Smooth muscle cell (in vitro differentiated cells): ENCODE data around the gene TET2. TPM values are rescaled to one million over a fixed set of nuclear protein-coding genes. Genes with fewer than 3 reads are reported as not detected.

Experiments
- DNase-seq: peaks from one replicate; lab custom pipeline; 2025; ENCODE audit not compliant: unreplicated experiment; lab: John Stamatoyannopoulos, UW
- H2AFZ ChIP-seq: fragments of 200-600 bp; sonication (generic); 2 replicates; pipeline ENCODE4 v1.6.0; 2016; ENCODE audit warnings: antibody characterized with exemption, low read depth, mild to moderate bottlenecking
- H3F3A ChIP-seq: fragments of 200-600 bp; sonication (generic); 2 replicates; pipeline ENCODE4 v1.6.0; 2017; ENCODE audit warnings: antibody characterized with exemption, low read depth
- H3K27ac ChIP-seq: fragments of 200-600 bp; sonication (generic); 2 replicates; pipeline ENCODE4 v1.5.1; 2016; ENCODE audit warnings: low read depth, mild to moderate bottlenecking
- H3K27me3 ChIP-seq: fragments of 200-600 bp; sonication (generic); 2 replicates; pipeline ENCODE4 v1.6.1; 2016; ENCODE audit warnings: low read depth, mild to moderate bottlenecking
- H3K36me3 ChIP-seq: fragments of 200-600 bp; sonication (generic); 2 replicates; pipeline ENCODE4 v1.5.1; 2016; ENCODE audit warnings: low read depth
- H3K4me1 ChIP-seq: fragments of 200-600 bp; sonication (generic); 2 replicates; pipeline ENCODE4 v1.5.1; 2016; ENCODE audit warnings: low read depth
- H3K4me2 ChIP-seq: fragments of 200-600 bp; sonication (generic); 2 replicates; pipeline ENCODE4 v1.6.0; 2016; ENCODE audit warnings: mild to moderate bottlenecking
- H3K4me3 ChIP-seq: fragments of 200-600 bp; sonication (generic); 2 replicates; pipeline ENCODE4 v1.5.1; 2016; ENCODE audit warnings: mild to moderate bottlenecking
- H3K79me2 ChIP-seq: fragments of 200-600 bp; sonication (generic); 2 replicates; pipeline ENCODE4 v1.6.0; 2016; ENCODE audit warnings: low read depth, mild to moderate bottlenecking
- H3K9ac ChIP-seq: fragments of 200-600 bp; sonication (generic); 2 replicates; pipeline ENCODE4 v1.6.0; 2016; ENCODE audit warnings: low read depth
- H3K9me3 ChIP-seq: fragments of 200-600 bp; sonication (generic); replicated peaks from 2 replicates; pipeline ENCODE4 v1.5.1; 2016; ENCODE audit warnings: low read depth
- H4K20me1 ChIP-seq: fragments of 200-600 bp; sonication (generic); 2 replicates; pipeline ENCODE4 v1.6.0; 2016; ENCODE audit warnings: low read depth
- WGBS: methylation state at CpG from one replicate; pipeline ENCODE4 v1.1.7; 2016; ENCODE audit warnings: low lambda C conversion rate; 5-methylcytosine and 5-hydroxymethylcytosine counted together
- polyA plus RNA-seq: library from polyadenylated mRNA; unstranded; fragments of >200 nt; fragmentation: Nextera tagmentation; extraction: Ambion mirVana; gene quantifications from 2 replicates; pipeline ENCODE4 v1.2.1, GENCODE V29; 2016
- total RNA-seq: library from RNA; depleted of rRNA; stranded (reverse); fragments of >200 nt; gene quantifications from 2 replicates; pipeline ENCODE4 v1.2.3, GENCODE V29; 2014
- TF ChIP-seq, protein P1 (sequence below): fragments of 200-600 bp; sonication (generic); IDR thresholded peaks from 2 replicates; pipeline ENCODE4 v1.5.1; 2017; ENCODE audit warnings: borderline replicate concordance, mild to moderate bottlenecking, antibody characterized with exemption; ENCODE audit not compliant: insufficient read depth, poor library complexity, severe bottlenecking

Gene TET2
- total and polyA plus RNA-seq, 2 experiments from 2014 or later: 2.7 to 20.5 TPM

DNA sequence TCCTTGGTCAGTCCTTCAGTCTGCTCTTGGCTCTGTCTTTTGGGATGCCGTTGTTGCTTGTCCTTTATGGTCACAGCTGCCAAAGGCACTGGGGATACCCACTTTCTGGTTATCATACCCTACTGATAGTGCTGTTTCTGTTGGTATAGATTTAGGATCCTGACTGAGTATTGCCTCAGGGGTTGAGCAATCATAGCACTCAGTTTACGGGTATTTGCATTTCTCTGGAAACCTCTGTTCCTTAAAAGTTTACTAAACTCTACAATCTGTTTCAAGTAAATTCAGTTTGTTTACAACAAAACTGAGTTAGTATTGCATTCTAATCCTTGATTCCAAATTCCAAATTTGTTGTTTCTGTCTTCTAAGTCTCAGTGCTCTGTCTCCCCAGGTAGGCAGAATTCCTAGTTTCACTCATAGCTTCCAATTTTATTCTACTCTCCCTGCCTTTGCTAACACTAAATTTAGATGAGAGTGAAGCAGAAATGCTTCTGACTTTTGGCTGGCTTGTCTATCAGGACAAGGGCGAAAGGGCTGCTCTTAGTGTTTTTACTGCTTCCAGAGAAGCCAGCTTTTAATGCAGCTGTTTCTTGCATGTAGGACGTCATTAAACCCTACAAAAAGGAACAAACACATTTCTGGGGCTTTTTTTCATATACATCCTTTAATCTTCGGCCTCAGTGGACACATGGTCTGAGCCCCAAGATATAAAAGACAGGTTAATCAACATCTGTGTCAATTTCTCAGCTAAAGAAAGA, 17.2 kb upstream of the TET2 start:
- TF ChIP-seq, protein P1, sequence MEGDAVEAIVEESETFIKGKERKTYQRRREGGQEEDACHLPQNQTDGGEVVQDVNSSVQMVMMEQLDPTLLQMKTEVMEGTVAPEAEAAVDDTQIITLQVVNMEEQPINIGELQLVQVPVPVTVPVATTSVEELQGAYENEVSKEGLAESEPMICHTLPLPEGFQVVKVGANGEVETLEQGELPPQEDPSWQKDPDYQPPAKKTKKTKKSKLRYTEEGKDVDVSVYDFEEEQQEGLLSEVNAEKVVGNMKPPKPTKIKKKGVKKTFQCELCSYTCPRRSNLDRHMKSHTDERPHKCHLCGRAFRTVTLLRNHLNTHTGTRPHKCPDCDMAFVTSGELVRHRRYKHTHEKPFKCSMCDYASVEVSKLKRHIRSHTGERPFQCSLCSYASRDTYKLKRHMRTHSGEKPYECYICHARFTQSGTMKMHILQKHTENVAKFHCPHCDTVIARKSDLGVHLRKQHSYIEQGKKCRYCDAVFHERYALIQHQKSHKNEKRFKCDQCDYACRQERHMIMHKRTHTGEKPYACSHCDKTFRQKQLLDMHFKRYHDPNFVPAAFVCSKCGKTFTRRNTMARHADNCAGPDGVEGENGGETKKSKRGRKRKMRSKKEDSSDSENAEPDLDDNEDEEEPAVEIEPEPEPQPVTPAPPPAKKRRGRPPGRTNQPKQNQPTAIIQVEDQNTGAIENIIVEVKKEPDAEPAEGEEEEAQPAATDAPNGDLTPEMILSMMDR: no peak
- H3K9ac ChIP-seq: no peak overlapping the region
- H3K4me2 ChIP-seq: no peak overlapping the region
- H3K79me2 ChIP-seq: no peaks in the 10 kb centered on the region
- H3K4me3 ChIP-seq: no peak overlapping the region
- DNase-seq: no peak
- H3K36me3 ChIP-seq: no peaks in the 10 kb centered on the region
- no peak overlapping the region for H3K27ac ChIP-seq
- H3K9me3 ChIP-seq: no peaks in the 10 kb centered on the region
- H3K27me3 ChIP-seq: no peaks in the 10 kb centered on the region
- H3F3A ChIP-seq: no peaks in the 10 kb centered on the region
- WGBS: 57% methylated on average over 5 of the region's 5 CpGs
- no peaks in the 10 kb centered on the region for H3K4me1 ChIP-seq
- H4K20me1 ChIP-seq: no peaks in the 10 kb centered on the region
- H2AFZ ChIP-seq: peak overlapping the region; percentile 49

DNA sequence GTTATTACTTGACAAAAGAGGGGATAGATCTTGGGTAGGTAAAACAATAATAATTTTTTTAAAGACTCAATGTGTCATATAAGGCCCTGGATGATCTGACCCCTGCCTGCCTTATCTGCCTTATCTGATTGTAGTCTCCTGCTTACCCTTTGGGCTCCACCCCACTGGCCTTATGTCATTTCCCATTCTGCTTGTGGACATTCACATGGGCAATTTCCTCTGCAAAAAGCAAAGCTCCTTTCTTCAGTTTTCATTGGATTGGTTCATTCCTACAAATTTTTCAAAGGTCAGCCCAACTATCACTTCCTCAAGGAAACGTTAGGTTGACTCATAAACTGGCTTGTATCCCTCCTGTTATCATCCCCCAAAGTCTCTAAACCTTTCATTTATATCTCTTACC, 15.7 kb upstream of the TET2 start:
- H3K4me3 ChIP-seq: no peak overlapping the region
- H4K20me1 ChIP-seq: no peaks in the 10 kb centered on the region
- no peak overlapping the region for H3K27ac ChIP-seq
- TF ChIP-seq, protein P1: no peak
- H3K4me2 ChIP-seq: no peak overlapping the region
- no peaks in the 10 kb centered on the region for H3F3A ChIP-seq
- no peaks in the 10 kb centered on the region for H3K27me3 ChIP-seq
- no peak overlapping the region for H2AFZ ChIP-seq
- WGBS: 64% methylated on average over 1 of the region's 1 CpG
- H3K9me3 ChIP-seq: no peaks in the 10 kb centered on the region
- no peak overlapping the region for H3K9ac ChIP-seq
- no peak for DNase-seq
- no peaks in the 10 kb centered on the region for H3K79me2 ChIP-seq
- no peaks in the 10 kb centered on the region for H3K4me1 ChIP-seq
- no peaks in the 10 kb centered on the region for H3K36me3 ChIP-seq

DNA sequence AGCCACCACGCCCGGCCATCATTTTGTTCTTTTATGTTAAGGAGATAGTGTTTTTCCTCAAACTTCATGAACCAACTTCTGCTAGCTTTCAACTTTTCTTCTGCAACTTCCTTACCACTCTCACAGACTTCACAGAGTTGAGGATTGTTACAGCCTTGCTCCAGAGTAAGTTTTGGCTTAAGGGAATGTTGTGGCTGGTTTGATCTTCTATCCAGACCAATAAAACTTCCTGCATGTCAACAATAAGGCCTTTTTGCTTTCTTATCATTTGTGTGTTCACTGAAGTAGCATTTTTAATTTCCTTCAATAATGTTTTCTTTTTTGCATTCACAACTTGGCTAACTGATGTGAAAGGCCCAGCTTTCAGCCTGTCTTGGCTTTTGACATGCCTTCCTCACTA, 12.7 kb upstream of the TET2 start:
- Histone ChIP-seq H4K20me1 (no peaks in the 10 kb centered on the region), H3K27me3 (no peaks in the 10 kb centered on the region), H2AFZ (no peak overlapping the region), H3K9me3 (no peaks in the 10 kb centered on the region), H3K36me3 (no peaks in the 10 kb centered on the region), H3K4me3 (no peak overlapping the region), H3K79me2 (no peaks in the 10 kb centered on the region), H3K27ac (no peak overlapping the region), H3F3A (no peaks in the 10 kb centered on the region), H3K4me1 (no peaks in the 10 kb centered on the region), H3K9ac (no peak overlapping the region), H3K4me2 (no peak overlapping the region)
- WGBS: 73% methylated on average over 2 of the region's 2 CpGs
- DNase-seq: no peak
- TF ChIP-seq, protein P1: no peak

DNA sequence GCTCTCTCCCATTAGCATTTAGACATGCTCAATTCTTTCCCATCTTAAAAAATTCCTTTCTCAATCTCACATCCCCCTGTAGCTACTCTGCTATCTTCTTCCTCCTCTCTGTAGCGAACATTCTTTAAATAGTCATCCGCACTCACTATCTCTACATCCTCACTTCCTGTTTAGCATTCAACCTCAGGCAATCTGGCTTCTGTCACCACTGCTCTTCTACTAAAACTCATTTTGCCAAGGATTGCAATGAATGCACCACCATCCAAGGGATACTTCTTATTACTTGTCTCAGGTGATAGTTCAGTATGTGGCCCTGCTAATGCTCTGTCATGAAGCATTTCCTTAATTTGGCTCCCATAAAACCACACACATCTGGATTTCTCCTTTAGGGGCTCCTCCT, 10.9 kb upstream of the TET2 start:
- TF ChIP-seq, protein P1: no peak
- H3K27ac ChIP-seq: no peak overlapping the region
- no peaks in the 10 kb centered on the region for H3K79me2 ChIP-seq
- no peak overlapping the region for H3K9ac ChIP-seq
- 26% methylated on average over 2 of the region's 2 CpGs for WGBS
- no peaks in the 10 kb centered on the region for H3K27me3 ChIP-seq
- H4K20me1 ChIP-seq: no peaks in the 10 kb centered on the region
- H2AFZ ChIP-seq: no peak overlapping the region
- no peaks in the 10 kb centered on the region for H3K4me1 ChIP-seq
- no peak overlapping the region for H3K4me3 ChIP-seq
- peak overlapping the region; percentile 29 for H3K4me2 ChIP-seq
- no peaks in the 10 kb centered on the region for H3K9me3 ChIP-seq
- no peak for DNase-seq
- no peaks in the 10 kb centered on the region for H3K36me3 ChIP-seq
- no peaks in the 10 kb centered on the region for H3F3A ChIP-seq
